Activated B cell treated with CpG ODN at 0.5 μM for 24 hours (primary cell): ENCODE results near the gene PHKG2. TPM values are rescaled to one million over a fixed set of nuclear protein-coding genes. Genes with fewer than 3 reads are reported as not detected.

ENCODE experiments used
- ATAC-seq: fragments of 200-7000 bp; cut with Tn5 transposase; one replicate; pipeline ENCODE4 v1.10.0; 2021; ENCODE audit warnings: low read depth, mild to moderate bottlenecking, moderate library complexity
- CTCF ChIA-PET: fragments of 350-600 bp; sonication (Branson Sonifier 250); formaldehyde crosslinking; loops from one replicate; lab custom pipeline; 2021; ENCODE audit warnings: antibody characterized with exemption; lab: Charles Lee
- POLR2A ChIA-PET: fragments of 350-600 bp; sonication (Branson Sonifier 250); formaldehyde crosslinking; loops from one replicate; lab custom pipeline; 2021; ENCODE audit warnings: antibody characterized with exemption; lab: Charles Lee
- DNase-seq: peaks from one replicate; pipeline ENCODE4 v3.0.0; 2022
- H3K27ac Mint-ChIP-seq: one replicate; pipeline ENCODE4 v1.8.0; 2020; ENCODE audit warnings: mixed read lengths
- H3K27me3 Mint-ChIP-seq: one replicate; pipeline ENCODE4 v1.8.0; 2021; ENCODE audit warnings: mixed read lengths
- H3K36me3 Mint-ChIP-seq: one replicate; pipeline ENCODE4 v1.8.0; 2021; ENCODE audit warnings: low read depth, mixed read lengths
- H3K4me1 Mint-ChIP-seq: one replicate; pipeline ENCODE4 v1.8.0; 2021; ENCODE audit warnings: mixed read lengths
- H3K4me3 Mint-ChIP-seq: one replicate; pipeline ENCODE4 v1.8.0; 2020; ENCODE audit warnings: mild to moderate bottlenecking, mixed read lengths
- H3K9me3 Mint-ChIP-seq: one replicate; pipeline ENCODE4 v1.8.0; 2020; ENCODE audit warnings: mixed read lengths
- intact Hi-C: fragments of 100-400 bp; cut with micrococcal nuclease; formaldehyde crosslinking; loops from one replicate; pipeline ENCODE4 v1.15.1; 2024
- total RNA-seq: library from RNA; stranded (reverse); gene quantifications from 2 replicates; pipeline ENCODE4 v1.2.3, GENCODE V29; 2022
- TF ChIP-seq, protein P1 (sequence below): fragments of 200-600 bp; IDR thresholded peaks from one replicate; pipeline ENCODE4 v1.8.0; 2022; ENCODE audit warnings: antibody characterized with exemption, mild to moderate bottlenecking

PHKG2 gene
- total RNA-seq, 1 donor from 2014 or later: 51.4 TPM

DNA sequence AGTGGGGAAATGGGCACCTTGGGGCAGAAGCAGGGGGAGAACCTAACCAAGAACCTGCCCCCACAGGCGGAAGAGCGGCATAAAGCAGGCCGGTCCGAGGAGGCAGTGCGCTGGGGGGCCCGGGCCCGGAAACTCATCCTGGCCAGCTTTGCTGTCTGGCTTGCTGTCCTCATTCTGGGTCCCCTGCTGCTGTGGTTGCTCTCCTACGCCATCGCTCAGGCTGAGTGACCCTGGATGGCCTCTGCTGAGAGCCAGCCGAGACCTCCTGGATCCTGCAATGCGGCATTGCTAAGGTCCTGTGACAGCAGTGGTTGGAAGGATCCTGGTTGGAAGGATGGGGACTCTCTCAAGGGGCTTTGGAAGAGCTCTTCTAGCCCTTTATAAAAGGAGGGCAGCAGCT lies 4.5 kb upstream of the PHKG2 start:
- TF ChIP-seq, protein P1, sequence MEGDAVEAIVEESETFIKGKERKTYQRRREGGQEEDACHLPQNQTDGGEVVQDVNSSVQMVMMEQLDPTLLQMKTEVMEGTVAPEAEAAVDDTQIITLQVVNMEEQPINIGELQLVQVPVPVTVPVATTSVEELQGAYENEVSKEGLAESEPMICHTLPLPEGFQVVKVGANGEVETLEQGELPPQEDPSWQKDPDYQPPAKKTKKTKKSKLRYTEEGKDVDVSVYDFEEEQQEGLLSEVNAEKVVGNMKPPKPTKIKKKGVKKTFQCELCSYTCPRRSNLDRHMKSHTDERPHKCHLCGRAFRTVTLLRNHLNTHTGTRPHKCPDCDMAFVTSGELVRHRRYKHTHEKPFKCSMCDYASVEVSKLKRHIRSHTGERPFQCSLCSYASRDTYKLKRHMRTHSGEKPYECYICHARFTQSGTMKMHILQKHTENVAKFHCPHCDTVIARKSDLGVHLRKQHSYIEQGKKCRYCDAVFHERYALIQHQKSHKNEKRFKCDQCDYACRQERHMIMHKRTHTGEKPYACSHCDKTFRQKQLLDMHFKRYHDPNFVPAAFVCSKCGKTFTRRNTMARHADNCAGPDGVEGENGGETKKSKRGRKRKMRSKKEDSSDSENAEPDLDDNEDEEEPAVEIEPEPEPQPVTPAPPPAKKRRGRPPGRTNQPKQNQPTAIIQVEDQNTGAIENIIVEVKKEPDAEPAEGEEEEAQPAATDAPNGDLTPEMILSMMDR: no peak
- no peak overlapping the region for H3K4me3 Mint-ChIP-seq
- ATAC-seq (no peak), DNase-seq (no peak)
- ChIA-PET POLR2A (interaction anchor here (0.6 kb wide), 1 partner anchor 26 kb away, joined by 5 read pairs; no protein-coding TSS in a partner anchor), CTCF (no interaction called here)
- no peaks in the 10 kb centered on the region for H3K27me3 Mint-ChIP-seq
- intact Hi-C loops: no loop called here
- H3K36me3 Mint-ChIP-seq: peaks cover 47% of the 10 kb centered on the region
- peaks cover 14% of the 10 kb centered on the region for H3K4me1 Mint-ChIP-seq
- H3K27ac Mint-ChIP-seq: no peak overlapping the region
- no peaks in the 10 kb centered on the region for H3K9me3 Mint-ChIP-seq

DNA sequence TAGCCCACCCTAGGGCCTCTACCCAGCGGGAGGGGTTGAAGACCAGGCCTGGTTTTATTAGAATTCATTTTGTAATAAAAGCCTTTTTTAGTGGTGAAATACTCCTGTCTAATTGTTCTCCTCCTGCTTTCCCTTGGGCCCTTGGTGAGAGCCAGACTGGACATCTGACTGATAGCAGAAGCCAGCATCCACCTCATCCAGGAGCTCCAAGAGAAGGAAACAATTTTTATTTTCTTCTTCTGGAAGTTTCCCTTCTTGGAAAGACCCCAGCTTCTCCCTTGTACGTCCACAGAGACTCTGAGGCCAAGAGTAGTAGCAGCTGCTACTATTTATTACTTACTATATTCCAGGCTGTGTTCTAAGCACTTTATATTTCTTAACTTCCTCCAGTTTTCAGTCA lies 4.0 kb upstream of the PHKG2 start:
- intact Hi-C loops: no loop called here
- Mint-ChIP-seq H3K27ac (no peak overlapping the region), H3K36me3 (peaks cover 44% of the 10 kb centered on the region), H3K9me3 (no peaks in the 10 kb centered on the region), H3K27me3 (no peaks in the 10 kb centered on the region), H3K4me3 (no peak overlapping the region), H3K4me1 (peaks cover 15% of the 10 kb centered on the region)
- DNase-seq (no peak), ATAC-seq (no peak)
- ChIA-PET CTCF (no interaction called here), POLR2A (interaction anchor here (0.6 kb wide), 1 partner anchor 26 kb away, joined by 5 read pairs; no protein-coding TSS in a partner anchor)
- TF ChIP-seq, protein P1: no peak

DNA sequence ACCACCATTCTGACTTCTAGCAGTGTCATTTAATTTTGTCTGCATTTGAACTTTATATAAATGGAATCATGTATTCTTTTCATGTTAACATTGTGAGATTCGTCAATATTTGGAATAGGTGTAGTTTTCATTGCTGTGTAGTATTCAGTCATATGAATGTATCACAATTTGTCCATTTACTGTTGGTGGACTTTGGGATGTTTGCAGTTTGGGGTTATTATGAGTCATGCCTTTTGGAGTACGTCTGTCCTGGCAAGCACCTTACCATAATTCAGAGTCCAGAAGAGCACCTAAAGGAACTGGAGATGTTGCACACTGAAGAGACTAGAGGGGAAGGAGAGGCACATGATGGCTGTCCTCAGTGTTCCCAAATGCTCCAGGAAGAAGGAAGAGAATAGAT lies 3.1 kb upstream of the PHKG2 start:
- Mint-ChIP-seq H3K4me3 (no peak overlapping the region), H3K9me3 (no peaks in the 10 kb centered on the region), H3K27me3 (no peaks in the 10 kb centered on the region), H3K27ac (no peak overlapping the region), H3K4me1 (peaks cover 22% of the 10 kb centered on the region), H3K36me3 (peaks cover 49% of the 10 kb centered on the region)
- TF ChIP-seq, protein P1: no peak
- ChIA-PET POLR2A (no interaction called here), CTCF (no interaction called here)
- ATAC-seq (no peak), DNase-seq (no peak)
- intact Hi-C loops: loop anchor here (5.0 kb wide), 1 partner anchor 67 kb away; no protein-coding TSS in a partner anchor

DNA sequence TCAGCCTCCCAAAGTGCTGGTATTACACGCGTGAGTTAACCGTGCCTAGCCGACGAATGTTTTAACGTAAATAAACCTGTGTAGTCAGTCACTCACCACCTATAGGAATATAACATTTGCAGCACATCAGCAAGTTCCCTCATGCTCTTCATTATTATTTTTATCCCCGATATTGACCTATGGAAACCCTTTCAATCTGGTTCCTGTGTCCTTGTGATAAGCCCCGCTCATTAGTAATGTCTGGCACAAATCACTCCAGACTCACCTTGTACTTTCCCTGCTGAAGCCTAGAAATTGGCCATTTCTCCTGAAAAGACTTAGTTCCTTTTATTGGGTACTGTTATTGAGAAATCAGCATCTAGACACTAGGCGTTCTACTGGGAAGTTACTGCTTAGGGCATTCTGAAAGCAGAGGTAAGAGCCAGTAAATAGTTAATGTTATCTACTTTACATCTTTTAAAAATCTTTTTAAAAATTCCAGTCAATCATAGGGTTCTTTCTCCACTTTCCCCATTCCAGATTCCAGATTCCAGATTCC lies 1.5 kb upstream of the PHKG2 start:
- POLR2A ChIA-PET: interaction anchor here (1.3 to 2.2 kb wide), 5 partner anchors 22 to 340 kb away, joined by 3 to 16 read pairs (median 9); partner anchors contain the start of gene ZNF771

DNA sequence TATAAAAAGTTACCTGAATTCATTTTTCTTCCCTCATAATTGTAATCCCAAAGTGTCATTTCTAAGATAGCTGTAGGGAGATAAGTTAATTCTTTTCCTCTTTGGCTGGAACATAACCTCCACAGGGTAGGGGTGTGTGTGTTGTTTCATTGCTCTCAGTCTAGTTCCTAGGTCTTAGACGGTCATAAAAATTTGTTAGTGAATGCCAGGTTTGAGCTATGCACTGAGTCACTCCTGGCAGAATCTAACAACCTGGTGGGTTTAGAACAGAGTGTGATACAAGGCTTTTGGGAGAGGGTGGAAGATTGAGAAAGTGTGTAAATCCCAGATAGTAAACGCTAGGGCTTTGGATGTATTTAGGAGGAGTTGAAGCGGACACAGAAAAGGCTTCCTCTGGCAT lies 894 bp upstream of the PHKG2 start:
- DNase-seq: no peak
- Mint-ChIP-seq H3K4me1 (peaks cover 24% of the 10 kb centered on the region), H3K27me3 (no peaks in the 10 kb centered on the region), H3K36me3 (peaks cover 45% of the 10 kb centered on the region), H3K4me3 (peak overlapping the region; percentile 91), H3K27ac (peak overlapping the region; percentile 87), H3K9me3 (no peaks in the 10 kb centered on the region)
- CTCF ChIA-PET: interaction anchor here (1.5 kb wide), 1 partner anchor 67 kb away, joined by 7 read pairs; no protein-coding TSS in a partner anchor
- ATAC-seq: no peak
- TF ChIP-seq, protein P1: no peak
- intact Hi-C loops: loop anchor here (5.0 kb wide), 1 partner anchor 65 kb away; no protein-coding TSS in a partner anchor
- POLR2A ChIA-PET: interaction anchor here (0.5 to 2.4 kb wide), 32 partner anchors 13 to 957 kb away, joined by 3 to 19 read pairs (median 5); partner anchors contain the start of genes ARMC5, CFAP119, CORO1A and FUS

More for the DNA sequence above, 1.5 kb upstream of the PHKG2 start:
- DNase-seq (no peak), ATAC-seq (no peak)
- TF ChIP-seq, protein P1: no peak
- Mint-ChIP-seq H3K27ac (no peak overlapping the region), H3K9me3 (no peaks in the 10 kb centered on the region), H3K27me3 (no peaks in the 10 kb centered on the region), H3K4me3 (no peak overlapping the region), H3K36me3 (peaks cover 49% of the 10 kb centered on the region), H3K4me1 (peaks cover 24% of the 10 kb centered on the region)
- intact Hi-C loops: loop anchor here (5.0 kb wide), 1 partner anchor 66 kb away; no protein-coding TSS in a partner anchor
- CTCF ChIA-PET: no interaction called here
